BJ (cell line): ENCODE results near the gene SLC22A23. TPM values are rescaled to one million over a fixed set of nuclear protein-coding genes. Genes with fewer than 3 reads are reported as not detected.

Experiments used
- polyA plus RNA-seq: library from polyadenylated mRNA; depleted of rRNA; stranded (reverse); fragments of >200 nt; gene quantifications from 2 replicates; pipeline ENCODE4 v1.2.3, GENCODE V29; 2011; rRNA removed

The SLC22A23 gene
- polyA plus RNA-seq, 1 experiment, result 0.44 TPM

Other genes with a start within 250 kb of the SLC22A23 start
- 10.9 and 13.3 TPM in 2 replicates for gene TUBB2B, start 229.4 kb downstream of the SLC22A23 start, polyA plus RNA-seq
- 24.2 and 24.7 TPM in 2 replicates for gene PSMG4, start 198.1 kb downstream of the SLC22A23 start, polyA plus RNA-seq